Fibroblast of the aortic adventitia (primary cell): ENCODE data around the gene SIRT1. TPM values are rescaled to one million over a fixed set of nuclear protein-coding genes. Genes with fewer than 3 reads are reported as not detected.
"Not testable (repeated sequence)": the region's sequence is repeated elsewhere in the genome, so short reads cannot be mapped to it uniquely, and the experiment has no call there.

Experiments used
- DNase-seq: peaks from one replicate; pipeline ENCODE4 v3.0.0-alpha.2; 2010; ENCODE audit warnings: low read depth
- H3K4me3 ChIP-seq: 2 replicates; pipeline ENCODE4 v1.5.1; 2011; ENCODE audit warnings: low read depth, mild to moderate bottlenecking, control low read depth, low read length, moderate library complexity
- total RNA-seq: library from RNA; depleted of rRNA; stranded (reverse); fragments of >200 nt; gene quantifications from 2 replicates; pipeline ENCODE4 v1.2.3, GENCODE V29; 2012; ENCODE audit warnings: low replicate concordance
- TF ChIP-seq, protein P1 (sequence below): IDR thresholded peaks from 2 replicates; pipeline ENCODE4 v1.5.1; 2011; ENCODE audit warnings: mild to moderate bottlenecking, low read length, control low read depth, inconsistent platforms; ENCODE audit not compliant: insufficient read depth

Gene SIRT1
- total RNA-seq = 19.4 and 20.4 TPM in 2 replicates

- peak within 1 kb of the TSS; percentile 81 for H3K4me3 ChIP-seq
Measured at GRCh38 chr10:67884313-67884841, at the start of gene SIRT1. Gene SIRT1, plus strand, starts transcription at chr10:67884656. Its CDS starts 66 bp downstream, at chr10:67884722.

DNA sequence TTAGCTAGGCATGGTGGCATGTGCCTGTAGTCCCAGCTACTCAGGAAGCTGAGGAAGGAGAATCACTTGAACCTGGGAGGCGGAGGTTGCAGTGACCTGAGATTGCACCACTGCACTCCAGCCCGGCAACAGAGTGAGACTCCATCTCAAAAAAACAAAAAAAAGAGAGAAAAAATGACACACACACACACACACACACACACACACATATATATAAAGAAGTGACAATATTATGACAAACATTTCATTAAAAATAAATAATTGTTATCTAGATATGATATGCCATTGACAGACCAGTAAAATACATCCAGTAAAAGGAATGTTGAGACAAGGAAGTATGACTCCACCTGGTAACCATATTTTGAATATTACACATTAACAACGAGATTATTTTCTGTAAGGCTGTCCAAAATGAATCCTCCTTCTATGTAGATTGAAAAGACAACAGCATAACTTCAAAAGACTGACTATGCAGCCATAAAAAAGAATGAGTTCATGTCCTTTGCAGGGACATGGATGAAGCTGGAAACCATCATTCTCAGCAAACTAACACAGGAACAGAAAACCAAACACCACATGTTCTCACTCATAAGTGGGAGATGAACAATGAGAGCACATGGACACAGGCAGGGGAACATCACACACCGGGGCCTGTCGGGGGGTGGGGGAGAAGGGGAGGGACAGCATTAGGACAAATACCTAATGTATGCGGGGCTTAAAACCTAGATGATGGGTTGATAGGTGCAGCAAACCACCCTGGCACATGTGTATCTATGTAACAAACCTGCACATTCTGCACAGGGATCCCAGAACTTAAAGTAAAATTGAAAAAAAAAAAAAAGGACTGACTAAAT is 48.7 kb upstream of the SIRT1 start:
- not testable (repeated sequence) for H3K4me3 ChIP-seq, DNase-seq

More at GRCh38 chr10:67884313-67884841, at the start of gene SIRT1:
- DNase-seq = peak; percentile 92
- TF ChIP-seq, protein P1, sequence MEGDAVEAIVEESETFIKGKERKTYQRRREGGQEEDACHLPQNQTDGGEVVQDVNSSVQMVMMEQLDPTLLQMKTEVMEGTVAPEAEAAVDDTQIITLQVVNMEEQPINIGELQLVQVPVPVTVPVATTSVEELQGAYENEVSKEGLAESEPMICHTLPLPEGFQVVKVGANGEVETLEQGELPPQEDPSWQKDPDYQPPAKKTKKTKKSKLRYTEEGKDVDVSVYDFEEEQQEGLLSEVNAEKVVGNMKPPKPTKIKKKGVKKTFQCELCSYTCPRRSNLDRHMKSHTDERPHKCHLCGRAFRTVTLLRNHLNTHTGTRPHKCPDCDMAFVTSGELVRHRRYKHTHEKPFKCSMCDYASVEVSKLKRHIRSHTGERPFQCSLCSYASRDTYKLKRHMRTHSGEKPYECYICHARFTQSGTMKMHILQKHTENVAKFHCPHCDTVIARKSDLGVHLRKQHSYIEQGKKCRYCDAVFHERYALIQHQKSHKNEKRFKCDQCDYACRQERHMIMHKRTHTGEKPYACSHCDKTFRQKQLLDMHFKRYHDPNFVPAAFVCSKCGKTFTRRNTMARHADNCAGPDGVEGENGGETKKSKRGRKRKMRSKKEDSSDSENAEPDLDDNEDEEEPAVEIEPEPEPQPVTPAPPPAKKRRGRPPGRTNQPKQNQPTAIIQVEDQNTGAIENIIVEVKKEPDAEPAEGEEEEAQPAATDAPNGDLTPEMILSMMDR = no peak

GRCh38 chr10:67836488-67836887 is 48.0 kb upstream of the SIRT1 start:
- H3K4me3 ChIP-seq = no peak overlapping the region
- TF ChIP-seq, protein P1 = no peak

DNA sequence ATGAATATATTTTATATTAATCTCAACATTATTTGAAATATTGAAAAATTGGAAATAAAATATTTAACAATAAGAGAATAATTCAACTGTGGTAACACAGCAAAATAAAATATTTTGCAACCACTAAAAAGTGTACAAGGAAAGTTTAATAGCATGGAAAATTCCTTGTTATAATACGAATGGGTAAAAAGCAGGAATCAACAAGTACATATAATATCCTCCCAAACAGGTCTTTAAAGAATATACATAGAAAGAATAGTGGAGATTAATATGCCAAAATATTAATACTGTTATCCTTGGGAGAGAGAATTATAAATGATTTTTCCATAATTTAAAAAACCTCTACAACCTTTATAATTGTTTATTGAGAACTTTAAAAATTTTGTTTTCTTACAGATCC is 47.5 kb upstream of the SIRT1 start:
- no peak overlapping the region for H3K4me3 ChIP-seq
- TF ChIP-seq, protein P1 = no peak
- no peak for DNase-seq

More at GRCh38 chr10:67836488-67836887, 48.0 kb upstream of the SIRT1 start:
- no peak for DNase-seq

DNA sequence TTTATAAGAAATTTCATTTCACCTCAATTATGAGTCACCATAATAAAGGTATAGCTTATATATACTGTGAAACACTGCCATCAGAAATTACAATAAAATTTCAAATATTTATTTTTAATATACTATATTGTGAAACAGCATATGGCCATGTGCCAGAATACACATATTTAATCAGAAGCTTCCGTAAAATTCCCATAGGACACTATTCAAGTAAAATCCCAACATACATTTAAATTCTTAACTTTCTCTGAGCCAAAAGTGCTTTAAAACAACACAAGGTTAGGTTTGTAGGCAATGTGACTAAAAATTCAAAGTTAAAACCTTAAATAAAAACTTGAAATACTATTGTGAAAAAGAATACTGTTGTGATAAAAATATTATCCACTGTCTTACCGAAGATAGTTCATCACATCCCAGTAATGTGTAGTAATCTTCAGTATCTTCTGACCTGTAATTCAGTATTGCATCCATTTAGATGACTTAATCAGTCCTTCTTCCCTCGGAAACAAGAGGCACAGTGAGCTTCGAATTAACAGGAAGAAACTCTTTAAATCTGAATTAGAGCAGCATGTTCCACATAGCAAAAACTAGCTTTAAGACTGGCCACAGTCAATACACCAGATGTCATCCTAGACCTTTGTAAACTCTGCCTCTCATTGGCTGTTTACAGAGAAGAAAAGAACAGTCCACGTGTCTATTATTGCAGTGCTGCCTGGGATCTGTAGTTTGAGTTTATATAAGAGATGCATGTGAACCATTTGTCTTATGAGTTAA is 46.7 kb upstream of the SIRT1 start, which contains the start of gene DNAJC12:
Gene DNAJC12, minus strand, starts transcription at position 648 of the 774 bp plus-strand sequence. Its CDS starts 177 bp downstream, at position 471.
- TF ChIP-seq, protein P1 = no peak
- DNase-seq = peak; percentile 63
- peak within 1 kb of the TSS; percentile 36 for H3K4me3 ChIP-seq

DNA sequence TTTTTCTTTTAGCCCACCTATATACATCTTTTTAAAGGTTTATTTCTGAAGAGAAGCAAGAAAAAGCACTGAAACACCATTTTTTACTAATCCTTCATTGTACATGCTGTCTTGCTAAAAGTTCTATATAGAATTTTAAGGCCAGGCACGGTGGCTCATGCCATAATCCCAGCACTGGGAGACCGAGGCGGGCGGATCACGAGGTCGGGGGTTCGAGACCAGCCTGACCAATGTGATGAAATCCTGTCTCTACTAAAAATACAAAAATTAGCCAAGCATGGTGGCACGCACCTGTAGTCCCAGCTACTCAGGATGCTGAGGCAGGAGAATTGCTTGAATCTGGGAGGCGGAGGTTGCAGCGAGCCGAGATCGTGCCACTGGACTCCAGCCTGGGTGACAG is 44.9 kb upstream of the SIRT1 start:
- not testable (repeated sequence) for H3K4me3 ChIP-seq, DNase-seq

GRCh38 chr10:67839951-67840350 is 44.5 kb upstream of the SIRT1 start:
- no peak for DNase-seq
- TF ChIP-seq, protein P1 = no peak
- no peak overlapping the region for H3K4me3 ChIP-seq
